Measurements from ENCODE around the gene FMN1. TPM values are rescaled to one million over a fixed set of nuclear protein-coding genes. Genes with fewer than 3 reads are reported as not detected.

FMN1 gene
- total and polyA plus RNA-seq, 2 of the 8 experiments (the other 6 are each of a cell fraction or from before 2014, with no cell fraction given), result 0.27 to 3.7 TPM

DNA sequence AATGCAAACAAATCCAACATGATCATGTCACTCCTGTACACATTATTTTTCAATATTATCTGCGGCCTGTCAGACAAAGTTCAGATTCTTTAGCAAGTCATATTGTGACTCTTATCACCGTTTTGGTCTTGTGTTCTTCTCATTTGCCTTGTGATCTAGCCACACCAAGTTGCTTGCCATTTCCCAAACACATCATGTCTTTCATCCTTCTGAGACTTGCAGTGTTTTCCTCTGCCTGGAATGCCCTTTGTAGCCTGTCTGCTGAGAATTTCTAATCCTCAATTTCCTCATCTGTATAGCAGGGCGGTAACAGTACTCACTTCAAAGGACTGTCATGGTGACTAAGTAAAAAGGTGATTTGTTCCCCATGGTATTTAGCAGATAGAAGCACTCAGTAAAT is 341.7 kb downstream of the FMN1 start (continued):
- TF ChIP-seq KDM4A (IDR thresholded peaks at IDR 0.05; ENCODE audit: low read depth, low read length, severe bottlenecking), result no peak
- no peak for TF ChIP-seq BACH1 (IDR thresholded peaks at IDR 0.05; ENCODE audit: low read length)
- TF ChIP-seq CBX5 (IDR thresholded peaks at IDR 0.05; ENCODE audit: low read depth, low read length), result no peak
